GM12878 (cell line): ENCODE measurements around the gene MYO1C. TPM values are rescaled to one million over a fixed set of nuclear protein-coding genes. Genes with fewer than 3 reads are reported as not detected.

Experiments used
- ATAC-seq: fragments of 200-7000 bp; cut with Tn5 transposase; 3 replicates; pipeline ENCODE4 v1.9.1; 2020; ENCODE audit warnings: mild to moderate bottlenecking, moderate library complexity
- BruUV-seq: library from RNA; stranded (reverse); fragments of 400-500 nt; replicated peaks from 2 replicates; lab custom pipeline; 2021; lab: Mats Ljungman, UMichigan
- CTCF ChIA-PET: fragments of 300-600 bp; sonication (Branson Sonifier 250); formaldehyde crosslinking; extraction: SDS; loops from one replicate; lab custom pipeline; 2021; ENCODE audit warnings: inconsistent platforms; lab: Yijun Ruan, JAX
- POLR2A ChIA-PET: fragments of 350-600 bp; formaldehyde crosslinking; extraction: SDS; loops from one replicate; lab custom pipeline; 2021; ENCODE audit warnings: inconsistent platforms; lab: Charles Lee
- RAD21 ChIA-PET: fragments of 300-600 bp; sonication (Branson Sonifier 250); formaldehyde crosslinking; loops from one replicate; lab custom pipeline; 2023; ENCODE audit warnings: antibody characterized with exemption; ENCODE audit not compliant: unreplicated experiment; lab: Charles Lee
- SMC1A ChIA-PET: fragments of 300-600 bp; sonication (Branson Sonifier 250); formaldehyde crosslinking; loops from one replicate; lab custom pipeline; 2023; ENCODE audit not compliant: unreplicated experiment, uncharacterized antibody; lab: Charles Lee
- DNase-seq: peaks from one replicate; pipeline ENCODE4 v3.0.0-alpha.2; 2011; ENCODE audit warnings: low read depth, low spot score
- FAIRE-seq: peaks from 3 replicates; lab custom pipeline; 2011; peaks lifted over from hg19 to GRCh38; lab: Jason Lieb, UNC
- H2AFZ ChIP-seq: 2 replicates; pipeline ENCODE4 v1.6.0; 2011; ENCODE audit warnings: low read depth, low read length, control low read depth; ENCODE audit not compliant: control insufficient read depth
- H3K27ac ChIP-seq: 2 replicates; pipeline ENCODE4 v1.5.1; 2011; ENCODE audit warnings: control low read depth; ENCODE audit not compliant: control insufficient read depth, insufficient read depth
- H3K27me3 ChIP-seq, 2 experiments: replicated peaks in 1 of 2; 2 replicates each; pipeline versions ENCODE4 v1.6.0 to v1.6.1; 2011; ENCODE audit warnings: low read length in 1 of 2; ENCODE audit not compliant: control insufficient read depth in 2 of 2, insufficient read depth in 2 of 2
- H3K36me3 ChIP-seq, 2 experiments: 2 replicates each; pipeline ENCODE4 v1.5.1; 2011; ENCODE audit warnings: low read length in 1 of 2; ENCODE audit not compliant: control insufficient read depth in 2 of 2, insufficient read depth in 2 of 2
- H3K4me1 ChIP-seq: 2 replicates; pipeline ENCODE4 v1.6.1; 2011; ENCODE audit warnings: mild to moderate bottlenecking, low read length, moderate library complexity, mixed read lengths; ENCODE audit not compliant: control insufficient read depth, insufficient read depth
- H3K4me2 ChIP-seq: 2 replicates; pipeline ENCODE4 v1.6.0; 2011; ENCODE audit warnings: control low read depth; ENCODE audit not compliant: control insufficient read depth, insufficient read depth
- H3K4me3 ChIP-seq: fragments of 200-600 bp; sonication (generic); 2 replicates; pipeline ENCODE4 v1.5.1; 2016
- H3K79me2 ChIP-seq: 2 replicates; pipeline ENCODE4 v1.6.0; 2011; ENCODE audit warnings: low read length; ENCODE audit not compliant: control insufficient read depth, insufficient read depth
- H3K9ac ChIP-seq: 2 replicates; pipeline ENCODE4 v1.8.0; 2011; ENCODE audit warnings: low read length, control low read depth, mixed read lengths; ENCODE audit not compliant: control insufficient read depth, insufficient read depth
- H3K9me3 ChIP-seq: replicated peaks from 3 replicates; pipeline ENCODE4 v1.5.1; 2011; ENCODE audit warnings: mild to moderate bottlenecking, low read length; ENCODE audit not compliant: control insufficient read depth, insufficient read depth
- H4K20me1 ChIP-seq: 2 replicates; pipeline ENCODE4 v1.6.0; 2011; ENCODE audit not compliant: control insufficient read depth, insufficient read depth
- ATF7 ChIP-seq: fragments of 450-650 bp; IDR thresholded peaks from 2 replicates; pipeline ENCODE4 v1.6.1; 2016; ENCODE audit warnings: low read depth, mild to moderate bottlenecking
- BRCA1 ChIP-seq: IDR thresholded peaks from 2 replicates; pipeline ENCODE4 v1.6.1; 2011; ENCODE audit warnings: low read depth, low read length, improper control_type of control experiment
- CEBPB ChIP-seq, 2 experiments: fragments of 150-350 bp in 1 of 2; IDR thresholded peaks; 2 replicates each; pipeline ENCODE4 v1.6.1; 2012 to 2014; ENCODE audit warnings: low read depth in 2 of 2, low read length in 2 of 2, borderline replicate concordance in 1 of 2, inconsistent platforms in 1 of 2
- JUNB ChIP-seq: IDR thresholded peaks from 2 replicates; pipeline ENCODE4 v1.6.1; 2016; ENCODE audit warnings: antibody characterized with exemption, mild to moderate bottlenecking
- KDM1A ChIP-seq: fragments of 200-600 bp; sonication (generic); IDR thresholded peaks from 2 replicates; pipeline ENCODE4 v1.6.1; 2016; ENCODE audit warnings: borderline replicate concordance
- RCOR1 ChIP-seq: conservative IDR thresholded peaks from 2 replicates; pipeline ENCODE4 v1.6.1; 2012; ENCODE audit warnings: low read depth, low read length, improper control_type of control experiment
- SMARCA5 ChIP-seq: fragments of 450-650 bp; IDR thresholded peaks from 2 replicates; pipeline ENCODE4 v1.6.1; 2017; ENCODE audit warnings: mild to moderate bottlenecking
- TBL1XR1 ChIP-seq: IDR thresholded peaks from 2 replicates; pipeline ENCODE4 v1.6.1; 2012; ENCODE audit warnings: low read depth, low read length, improper control_type of control experiment
- TCF3 ChIP-seq: IDR thresholded peaks from 2 replicates; pipeline ENCODE4 v1.6.1; 2012; ENCODE audit warnings: low read depth, mild to moderate bottlenecking, low read length, borderline replicate concordance; ENCODE audit not compliant: insufficient read depth
- ZNF274 ChIP-seq: IDR thresholded peaks from one replicate; pipeline ENCODE4 v1.8.0; 2011; ENCODE audit not compliant: insufficient read length, insufficient read depth
- WGBS: methylation state at CpG from one replicate; pipeline ENCODE4 v1.1.6; 2016; ENCODE audit warnings: low lambda C conversion rate; ENCODE audit not compliant: insufficient replicate concordance, insufficient coverage; ENCODE audit errors: missing lambda C conversion rate; 5-methylcytosine and 5-hydroxymethylcytosine counted together
- in situ Hi-C: fragments of 300-500 bp; cut with MboI; formaldehyde crosslinking; loops from 9 replicates; pipeline ENCODE4 v1.14.3; 2018; ENCODE audit warnings: mixed read lengths
- intact Hi-C: fragments of 100-400 bp; cut with micrococcal nuclease; formaldehyde crosslinking; loops from one replicate; pipeline ENCODE4 v1.14.2; 2022; ENCODE audit not compliant: unreplicated experiment
- polyA plus RNA-seq, 11 experiments: library from polyadenylated mRNA; depleted of rRNA in 4 of 11; unstranded in 6 of 11; stranded (reverse) in 5 of 11; fragments of >200 nt; fragmentation: Nextera tagmentation in 4 of 11; fragmentation: Illumina TruSeq in 1 of 11; extraction: Ambion mirVana in 4 of 11; extraction: Trizol in 1 of 11; gene quantifications; 1 replicate in 1 of 11; 2 replicates in 10 of 11; pipeline versions ENCODE4 v1.2.1 to v1.2.3, GENCODE V29; 2011 to 2016; ENCODE audit warnings: inconsistent platforms in 2 of 11, missing spikeins in 2 of 11, low read depth in 1 of 11
- total RNA-seq, 4 experiments: library from RNA; depleted of rRNA in 3 of 4; stranded (reverse); fragments of >200 nt in 3 of 4; fragmentation: Illumina TruSeq in 1 of 4; extraction: Trizol in 1 of 4; gene quantifications; 2 replicates each; pipeline versions ENCODE4 v1.2.1 to v1.2.3, GENCODE V29; 2013 to 2021
- TF ChIP-seq, protein P1 (sequence below): IDR thresholded peaks from 2 replicates; pipeline ENCODE4 v1.6.1; 2011; ENCODE audit warnings: borderline replicate concordance, low read depth, mild to moderate bottlenecking, moderate library complexity, mixed read lengths, low read length; ENCODE audit not compliant: insufficient read depth; ENCODE audit errors: extremely low read length
- TF ChIP-seq, protein P2 (sequence below), 3 experiments: IDR thresholded peaks in 2 of 3; conservative IDR thresholded peaks in 1 of 3; 2 replicates each; pipeline ENCODE4 v1.5.1; 2011; ENCODE audit warnings: low read depth in 3 of 3, low read length in 3 of 3, mild to moderate bottlenecking in 3 of 3, control low read depth in 2 of 3, moderate library complexity in 2 of 3, inconsistent platforms in 1 of 3, mixed read lengths in 1 of 3; ENCODE audit not compliant: control insufficient read depth in 2 of 3, insufficient read depth in 1 of 3; ENCODE audit errors: extremely low read depth in 1 of 3

MYO1C gene
- total and polyA plus RNA-seq, 10 of the 15 experiments (the other 5 are each of a cell fraction or from before 2014, with no cell fraction given) = 1.2 to 92.0 (median 36.6) TPM

DNA sequence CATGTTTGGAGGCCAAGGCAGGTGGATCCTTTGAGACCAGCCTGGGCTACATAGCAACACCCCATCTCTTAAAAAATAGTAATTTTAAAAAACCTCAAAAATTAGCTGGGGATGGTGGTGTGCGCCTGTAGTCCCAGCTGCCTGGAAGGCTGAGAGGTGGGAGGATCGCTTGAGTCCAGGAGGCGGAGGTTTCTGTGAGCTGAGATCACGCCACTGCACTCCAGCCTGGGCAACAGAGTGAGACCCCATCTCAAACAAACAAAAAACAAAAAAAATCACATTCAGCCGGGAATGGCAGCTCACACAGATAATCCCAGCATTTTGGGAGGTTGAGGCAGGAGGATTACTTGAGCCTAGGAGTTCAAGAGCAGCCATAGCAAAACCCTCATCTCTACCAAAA, 76.1 kb downstream of the MYO1C start:
- no peaks in the 10 kb centered on the region for H3K9me3 ChIP-seq
- H2AFZ ChIP-seq = no peak overlapping the region
- no peak overlapping the region for H3K9ac ChIP-seq
- FAIRE-seq (no peak), DNase-seq (no peak), ATAC-seq (no peak)
- in situ Hi-C loops (no loop called here), intact Hi-C loops (no loop called here)
- H3K4me3 ChIP-seq = no peak overlapping the region
- 98% methylated on average over 5 of the region's 5 CpGs for WGBS
- no peak overlapping the region for H3K27ac ChIP-seq
- peaks cover 0 to 3% of the 10 kb centered on the region in 2 experiments; a peak in 2 of 4 replicates for H3K36me3 ChIP-seq
- no peak overlapping the region for H3K4me2 ChIP-seq
- ChIA-PET RAD21 (interaction anchor here (0.7 kb wide), 1 partner anchor 423 kb away, joined by 3 read pairs; no protein-coding TSS in a partner anchor), SMC1A (no interaction called here), CTCF (interaction anchor here (0.6 to 0.9 kb wide), 2 partner anchors 39 to 51 kb away, joined by 3 read pairs; no protein-coding TSS in a partner anchor), POLR2A (interaction anchor here (0.6 to 0.8 kb wide), 2 partner anchors 44 to 96 kb away, joined by 3 to 5 read pairs; no protein-coding TSS in a partner anchor)
- no peaks in the 10 kb centered on the region for H3K27me3 ChIP-seq
- no peaks in the 10 kb centered on the region for H4K20me1 ChIP-seq
- no TSS peak for BruUV-seq
- TF ChIP-seq RCOR1 (no peak), ZNF274 (no peak), ATF7 (no peak), TBL1XR1 (no peak)
- no peaks in the 10 kb centered on the region for H3K79me2 ChIP-seq
- no peaks in the 10 kb centered on the region for H3K4me1 ChIP-seq

DNA sequence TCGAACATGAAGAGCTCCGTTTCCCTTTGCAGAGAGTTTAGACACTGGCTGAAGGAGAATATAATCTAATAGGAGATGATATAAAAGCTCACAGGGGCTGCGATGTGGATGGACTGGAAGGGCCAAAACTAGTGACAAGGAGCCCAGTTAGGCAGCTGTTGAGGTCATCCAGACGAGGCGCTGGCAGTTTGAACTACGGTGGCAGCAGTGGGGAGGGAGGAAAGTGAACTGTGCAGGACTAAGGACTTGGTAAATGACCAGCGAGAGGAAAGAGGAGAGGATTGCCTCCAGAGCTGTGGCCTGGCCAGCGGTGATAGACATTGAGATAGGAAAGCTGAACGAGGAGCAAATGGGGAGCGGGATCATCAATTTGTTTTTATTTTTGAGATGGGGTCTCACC, 77.9 kb downstream of the MYO1C start:
- no peak overlapping the region for H3K27ac ChIP-seq
- BruUV-seq = no TSS peak
- no peak overlapping the region for H3K4me3 ChIP-seq
- ChIA-PET POLR2A (no interaction called here), SMC1A (interaction anchor here (0.7 to 0.8 kb wide), 3 partner anchors 17 to 52 kb away, joined by 3 read pairs; no protein-coding TSS in a partner anchor), RAD21 (no interaction called here), CTCF (interaction anchor here (1.8 kb wide), 1 partner anchor 49 kb away, joined by 7 read pairs; no protein-coding TSS in a partner anchor)
- H3K27me3 ChIP-seq = no peaks in the 10 kb centered on the region
- H2AFZ ChIP-seq = no peak overlapping the region
- no peaks in the 10 kb centered on the region for H3K4me1 ChIP-seq
- intact Hi-C loops = no loop called here
- no peaks in the 10 kb centered on the region for H3K9me3 ChIP-seq
- ATAC-seq = no peak
- H3K79me2 ChIP-seq = no peaks in the 10 kb centered on the region
- H4K20me1 ChIP-seq = no peaks in the 10 kb centered on the region
- no peak for FAIRE-seq
- no peaks in the 10 kb centered on the region for H3K36me3 ChIP-seq
- in situ Hi-C loops = no loop called here
- no peak overlapping the region for H3K9ac ChIP-seq
- WGBS = 83% methylated on average over 10 of the region's 10 CpGs
- DNase-seq = no peak
- no peak overlapping the region for H3K4me2 ChIP-seq
- no peak for TF ChIP-seq TBL1XR1
- TF ChIP-seq, protein P1, sequence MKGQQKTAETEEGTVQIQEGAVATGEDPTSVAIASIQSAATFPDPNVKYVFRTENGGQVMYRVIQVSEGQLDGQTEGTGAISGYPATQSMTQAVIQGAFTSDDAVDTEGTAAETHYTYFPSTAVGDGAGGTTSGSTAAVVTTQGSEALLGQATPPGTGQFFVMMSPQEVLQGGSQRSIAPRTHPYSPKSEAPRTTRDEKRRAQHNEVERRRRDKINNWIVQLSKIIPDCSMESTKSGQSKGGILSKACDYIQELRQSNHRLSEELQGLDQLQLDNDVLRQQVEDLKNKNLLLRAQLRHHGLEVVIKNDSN = no peak
- TF ChIP-seq BRCA1 = no peak
- TF ChIP-seq, protein P2, sequence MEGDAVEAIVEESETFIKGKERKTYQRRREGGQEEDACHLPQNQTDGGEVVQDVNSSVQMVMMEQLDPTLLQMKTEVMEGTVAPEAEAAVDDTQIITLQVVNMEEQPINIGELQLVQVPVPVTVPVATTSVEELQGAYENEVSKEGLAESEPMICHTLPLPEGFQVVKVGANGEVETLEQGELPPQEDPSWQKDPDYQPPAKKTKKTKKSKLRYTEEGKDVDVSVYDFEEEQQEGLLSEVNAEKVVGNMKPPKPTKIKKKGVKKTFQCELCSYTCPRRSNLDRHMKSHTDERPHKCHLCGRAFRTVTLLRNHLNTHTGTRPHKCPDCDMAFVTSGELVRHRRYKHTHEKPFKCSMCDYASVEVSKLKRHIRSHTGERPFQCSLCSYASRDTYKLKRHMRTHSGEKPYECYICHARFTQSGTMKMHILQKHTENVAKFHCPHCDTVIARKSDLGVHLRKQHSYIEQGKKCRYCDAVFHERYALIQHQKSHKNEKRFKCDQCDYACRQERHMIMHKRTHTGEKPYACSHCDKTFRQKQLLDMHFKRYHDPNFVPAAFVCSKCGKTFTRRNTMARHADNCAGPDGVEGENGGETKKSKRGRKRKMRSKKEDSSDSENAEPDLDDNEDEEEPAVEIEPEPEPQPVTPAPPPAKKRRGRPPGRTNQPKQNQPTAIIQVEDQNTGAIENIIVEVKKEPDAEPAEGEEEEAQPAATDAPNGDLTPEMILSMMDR (IDR thresholded peaks at IDR 0.05 in 2 of 3, conservative IDR thresholded peaks at IDR 0.05 in 1 of 3; ENCODE audit: control insufficient read depth in 2 of 3, extremely low read depth in 1 of 3, insufficient read depth in 1 of 3, low read depth in 3 of 3, low read length in 3 of 3) = no peak
- no peak for TF ChIP-seq SMARCA5
- TF ChIP-seq TCF3 = no peak
- no peak for TF ChIP-seq KDM1A
- TF ChIP-seq CEBPB (IDR thresholded peaks at IDR 0.05; ENCODE audit: borderline replicate concordance in 1 of 2, low read depth in 2 of 2, low read length in 2 of 2) = no peak
- no peak for TF ChIP-seq JUNB
